H9 (cell line): ENCODE data around the gene PNMA6E. TPM values are rescaled to one million over a fixed set of nuclear protein-coding genes. Genes with fewer than 3 reads are reported as not detected.

Experiments used
- DNase-seq: peaks from one replicate; pipeline ENCODE4 v3.0.0-alpha.2; 2017
- H2AFZ ChIP-seq: one replicate; pipeline ENCODE4 v1.6.1; 2013; ENCODE audit warnings: mild to moderate bottlenecking, low read length, control low read depth, moderate library complexity
- H2AK5ac ChIP-seq: 2 replicates; pipeline ENCODE4 v1.6.1; 2013; ENCODE audit warnings: low read length, control low read depth, mixed read lengths; ENCODE audit not compliant: insufficient read length
- H2BK120ac ChIP-seq: one replicate; pipeline ENCODE4 v1.6.1; 2013; ENCODE audit warnings: low read depth, mild to moderate bottlenecking, low read length, control low read depth, inconsistent platforms; ENCODE audit not compliant: poor library complexity, severe bottlenecking
- H2BK12ac ChIP-seq: 2 replicates; pipeline ENCODE4 v1.6.1; 2013; ENCODE audit warnings: low read length, control low read depth, mixed read lengths, low read depth; ENCODE audit not compliant: insufficient read length
- H2BK15ac ChIP-seq: 2 replicates; pipeline ENCODE4 v1.6.1; 2013; ENCODE audit warnings: low read depth, low read length, control low read depth
- H2BK20ac ChIP-seq: one replicate; pipeline ENCODE4 v1.6.1; 2013; ENCODE audit warnings: low read depth, mild to moderate bottlenecking, low read length, control low read depth, inconsistent platforms; ENCODE audit not compliant: poor library complexity, severe bottlenecking
- H2BK5ac ChIP-seq: 2 replicates; pipeline ENCODE4 v1.6.1; 2013; ENCODE audit warnings: low read length, control low read depth, mixed read lengths; ENCODE audit not compliant: insufficient read length
- H3K14ac ChIP-seq: 2 replicates; pipeline ENCODE4 v1.6.1; 2013; ENCODE audit warnings: low read length, control low read depth; ENCODE audit not compliant: insufficient read depth
- H3K18ac ChIP-seq: 2 replicates; pipeline ENCODE4 v1.6.1; 2013; ENCODE audit warnings: low read depth, mild to moderate bottlenecking, mixed read lengths, low read length, control low read depth; ENCODE audit not compliant: insufficient read length
- H3K23ac ChIP-seq: 2 replicates; pipeline ENCODE4 v1.6.1; 2013; ENCODE audit warnings: low read length, control low read depth, mixed read lengths, low read depth; ENCODE audit not compliant: insufficient read length
- H3K23me2 ChIP-seq: 2 replicates; pipeline ENCODE4 v1.6.1; 2013; ENCODE audit warnings: low read depth, mild to moderate bottlenecking, mixed read lengths, low read length, control low read depth; ENCODE audit not compliant: insufficient read length, poor library complexity, severe bottlenecking
- H3K27ac ChIP-seq: 2 replicates; pipeline ENCODE4 v1.5.1; 2013; ENCODE audit warnings: low read length, control low read depth, mixed read lengths, low read depth; ENCODE audit not compliant: insufficient read length
- H3K27me3 ChIP-seq: 2 replicates; pipeline ENCODE4 v1.6.1; 2013; ENCODE audit warnings: low read length, control low read depth, inconsistent platforms; ENCODE audit not compliant: insufficient read depth
- H3K4ac ChIP-seq: 2 replicates; pipeline ENCODE4 v1.6.1; 2013; ENCODE audit warnings: low read depth, mild to moderate bottlenecking, control low read depth, inconsistent platforms, low read length, moderate library complexity
- H3K4me1 ChIP-seq: 2 replicates; pipeline ENCODE4 v1.6.1; 2013; ENCODE audit warnings: low read length, control low read depth, inconsistent platforms; ENCODE audit not compliant: insufficient read depth
- H3K4me2 ChIP-seq: 2 replicates; pipeline ENCODE4 v1.6.1; 2013; ENCODE audit warnings: low read length, control low read depth, mixed read lengths; ENCODE audit not compliant: insufficient read length, insufficient read depth
- H3K56ac ChIP-seq: 2 replicates; pipeline ENCODE4 v1.6.1; 2013; ENCODE audit warnings: low read depth, mild to moderate bottlenecking, mixed read lengths, low read length, control low read depth; ENCODE audit not compliant: insufficient read length
- H3K79me1 ChIP-seq: 2 replicates; pipeline ENCODE4 v1.6.1; 2013; ENCODE audit warnings: low read depth, mild to moderate bottlenecking, moderate library complexity, low read length, control low read depth, inconsistent platforms; ENCODE audit not compliant: insufficient read depth, poor library complexity, severe bottlenecking
- H3K79me2 ChIP-seq: 2 replicates; pipeline ENCODE4 v1.6.1; 2013; ENCODE audit warnings: low read length, control low read depth, inconsistent platforms; ENCODE audit not compliant: insufficient read depth
- H3K9ac ChIP-seq: 2 replicates; pipeline ENCODE4 v1.6.1; 2013; ENCODE audit warnings: low read length, control low read depth, mixed read lengths; ENCODE audit not compliant: insufficient read length; ENCODE audit errors: extremely low read depth
- H3K9me3 ChIP-seq: one replicate; pipeline ENCODE4 v1.6.1; 2013; ENCODE audit warnings: low read depth, low read length, inconsistent platforms; ENCODE audit not compliant: control insufficient read depth
- H3T11ph ChIP-seq: one replicate; pipeline ENCODE4 v1.6.1; 2013; ENCODE audit warnings: mild to moderate bottlenecking, low read length, control low read depth, inconsistent platforms
- H4K20me1 ChIP-seq: one replicate; pipeline ENCODE4 v1.6.1; 2013; ENCODE audit not compliant: control insufficient read depth, insufficient read length, insufficient read depth
- H4K5ac ChIP-seq: 2 replicates; pipeline ENCODE4 v1.6.1; 2013; ENCODE audit warnings: low read depth, mild to moderate bottlenecking, mixed read lengths, low read length, control low read depth; ENCODE audit not compliant: insufficient read length
- H4K8ac ChIP-seq: replicated peaks from 2 replicates; pipeline ENCODE4 v1.6.1; 2013; ENCODE audit warnings: low read length, control low read depth, mixed read lengths, low read depth; ENCODE audit not compliant: insufficient read length
- H4K91ac ChIP-seq: 2 replicates; pipeline ENCODE4 v1.6.1; 2013; ENCODE audit warnings: low read depth, mild to moderate bottlenecking, moderate library complexity, mixed read lengths, low read length, control low read depth; ENCODE audit not compliant: insufficient read length
- H3K27ac Mint-ChIP-seq, 3 experiments: 2 replicates in 2 of 3; 3 replicates in 1 of 3; pipeline ENCODE4 v1.8.0; 2020 to 2021; ENCODE audit warnings: mixed read lengths in 3 of 3, mild to moderate bottlenecking in 1 of 3, moderate library complexity in 1 of 3
- H3K27me3 Mint-ChIP-seq: 2 replicates; pipeline ENCODE4 v1.8.0; 2021; ENCODE audit warnings: low read depth, mild to moderate bottlenecking, moderate library complexity, mixed read lengths
- H3K36me3 Mint-ChIP-seq, 3 experiments: 2 replicates in 2 of 3; 3 replicates in 1 of 3; pipeline ENCODE4 v1.8.0; 2020 to 2021; ENCODE audit warnings: low read depth in 3 of 3, mixed read lengths in 3 of 3; ENCODE audit not compliant: insufficient read depth in 1 of 3
- H3K4me1 Mint-ChIP-seq, 2 experiments: 2 replicates each; pipeline ENCODE4 v1.8.0; 2020; ENCODE audit warnings: mixed read lengths in 2 of 2
- H3K4me3 Mint-ChIP-seq, 2 experiments: 2 replicates in 1 of 2; 3 replicates in 1 of 2; pipeline ENCODE4 v1.8.0; 2020 to 2021; ENCODE audit warnings: mild to moderate bottlenecking in 2 of 2, mixed read lengths in 2 of 2, moderate library complexity in 1 of 2
- H3K9me3 Mint-ChIP-seq, 2 experiments: 2 replicates in 1 of 2; 3 replicates in 1 of 2; pipeline ENCODE4 v1.8.0; 2020; ENCODE audit warnings: mild to moderate bottlenecking in 2 of 2, mixed read lengths in 2 of 2, moderate library complexity in 1 of 2
- WGBS: extraction: QIAGEN DNeasy Blood & Tissue Kit; methylation state at CpG from one replicate; pipeline ENCODE4 v1.1.7; 2013; ENCODE audit warnings: missing lambda C conversion rate, low lambda C conversion rate, mixed read lengths; ENCODE audit not compliant: insufficient read length; ENCODE audit errors: extremely low coverage; 5-methylcytosine and 5-hydroxymethylcytosine counted together
- total RNA-seq: library from RNA; stranded (reverse); gene quantifications from 2 replicates; pipeline ENCODE4 v1.2.1, GENCODE V29; 2021
- TF ChIP-seq, protein P1 (sequence below): fragments of 200-600 bp; sonication (generic); conservative IDR thresholded peaks from 3 replicates; pipeline ENCODE4 v1.8.0; 2021; ENCODE audit warnings: antibody characterized with exemption, mild to moderate bottlenecking

PNMA6E gene
- total RNA-seq, 1 experiment from 2014 or later, result not detected

DNA sequence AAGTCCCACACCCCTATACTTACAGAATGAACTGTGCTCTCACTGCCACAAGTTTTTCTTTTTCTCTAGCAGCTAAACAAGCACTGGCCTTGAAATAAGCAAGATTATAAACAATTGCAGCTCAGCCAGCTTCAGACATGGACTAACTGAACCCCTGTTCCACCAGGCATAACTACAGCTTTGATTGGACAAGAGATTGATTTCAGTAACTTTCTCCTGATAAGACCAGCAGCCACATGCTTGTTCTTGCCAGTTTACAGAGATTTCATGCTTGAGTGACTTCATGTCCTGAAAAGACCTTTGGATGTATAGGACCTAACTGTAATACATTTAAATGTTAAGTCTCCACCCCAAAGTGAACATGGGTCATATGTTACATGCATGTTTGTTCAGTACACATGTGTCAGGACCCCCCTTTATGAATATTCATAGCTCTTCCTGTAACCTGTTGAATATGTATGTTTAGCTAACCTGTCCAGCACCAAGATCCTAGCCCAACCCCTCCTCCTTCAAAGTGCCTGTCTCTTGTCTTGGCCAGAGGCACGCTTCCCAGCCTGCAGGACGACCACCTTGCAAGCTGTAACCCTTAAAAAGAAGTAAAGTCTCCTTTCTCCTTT is 39.3 kb downstream of the PNMA6E start:
- Histone ChIP-seq H3K56ac (no peak overlapping the region), H4K5ac (no peak overlapping the region), H2BK15ac (no peak overlapping the region), H4K20me1 (no peaks in the 10 kb centered on the region), H2BK12ac (no peak overlapping the region), H3K4me1 (no peaks in the 10 kb centered on the region), H2AK5ac (no peak overlapping the region), H3T11ph (no peak overlapping the region), H3K4ac (no peak overlapping the region), H3K4me2 (no peak overlapping the region), H2BK5ac (no peak overlapping the region), H3K23ac (no peak overlapping the region), H3K18ac (no peak overlapping the region), H4K91ac (no peak overlapping the region), H4K8ac (no peak overlapping the region), H3K14ac (no peak overlapping the region), H3K27me3 (no peaks in the 10 kb centered on the region), H2BK120ac (no peak overlapping the region), H3K79me2 (no peaks in the 10 kb centered on the region), H3K27ac (no peak overlapping the region), H2BK20ac (no peak overlapping the region), H3K9ac (no peak overlapping the region), H3K79me1 (no peaks in the 10 kb centered on the region), H2AFZ (no peak overlapping the region), H3K9me3 (peaks cover 20% of the 10 kb centered on the region), H3K23me2 (no peaks in the 10 kb centered on the region)
- Mint-ChIP-seq H3K27ac (no peak overlapping the region), H3K36me3 (peaks cover 7 to 19% (median 10%) of the 10 kb centered on the region in 3 experiments; a peak in 6 of 7 replicates), H3K4me3 (no peak overlapping the region), H3K9me3 (peaks cover 78 to 83% of the 10 kb centered on the region in 2 experiments), H3K4me1 (no peaks in the 10 kb centered on the region), H3K27me3 (peaks cover 8% of the 10 kb centered on the region)
- TF ChIP-seq, protein P1, sequence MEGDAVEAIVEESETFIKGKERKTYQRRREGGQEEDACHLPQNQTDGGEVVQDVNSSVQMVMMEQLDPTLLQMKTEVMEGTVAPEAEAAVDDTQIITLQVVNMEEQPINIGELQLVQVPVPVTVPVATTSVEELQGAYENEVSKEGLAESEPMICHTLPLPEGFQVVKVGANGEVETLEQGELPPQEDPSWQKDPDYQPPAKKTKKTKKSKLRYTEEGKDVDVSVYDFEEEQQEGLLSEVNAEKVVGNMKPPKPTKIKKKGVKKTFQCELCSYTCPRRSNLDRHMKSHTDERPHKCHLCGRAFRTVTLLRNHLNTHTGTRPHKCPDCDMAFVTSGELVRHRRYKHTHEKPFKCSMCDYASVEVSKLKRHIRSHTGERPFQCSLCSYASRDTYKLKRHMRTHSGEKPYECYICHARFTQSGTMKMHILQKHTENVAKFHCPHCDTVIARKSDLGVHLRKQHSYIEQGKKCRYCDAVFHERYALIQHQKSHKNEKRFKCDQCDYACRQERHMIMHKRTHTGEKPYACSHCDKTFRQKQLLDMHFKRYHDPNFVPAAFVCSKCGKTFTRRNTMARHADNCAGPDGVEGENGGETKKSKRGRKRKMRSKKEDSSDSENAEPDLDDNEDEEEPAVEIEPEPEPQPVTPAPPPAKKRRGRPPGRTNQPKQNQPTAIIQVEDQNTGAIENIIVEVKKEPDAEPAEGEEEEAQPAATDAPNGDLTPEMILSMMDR, result no peak
- no peak for DNase-seq
- no CpG with 5 or more reads among the region's 2 CpGs for WGBS
